Activated CD8-positive, alpha-beta memory T cell treated with anti-CD3 and anti-CD28 coated beads, Interleukin-2, amount 10 ng/mL, durations not matched to agents 7 days and 5 days (primary cell): ENCODE data around the gene GOLGA8T. TPM values are rescaled to one million over a fixed set of nuclear protein-coding genes. Genes with fewer than 3 reads are reported as not detected.

ENCODE experiments used
- total RNA-seq, 2 experiments: library from RNA; stranded (reverse); gene quantifications; one replicate each; pipeline ENCODE4 v1.2.3, GENCODE V29; 2021

GOLGA8T gene
- total RNA-seq, 2 experiments from 2014 or later = 0.47 to 0.77 TPM

Other genes starting within 250 kb of the GOLGA8T start
- 1 to 10 TPM in 1 of 2 experiments, under 1 TPM in 1; 0.88 to 1.1 TPM for gene GOLGA8J, start 52.1 kb upstream of the GOLGA8T start, total RNA-seq